Limb (tissue), 2 donors: ENCODE data around the gene EXOC4.
"Not testable (repeated sequence)": the region's sequence is repeated elsewhere in the genome, so short reads cannot be mapped to it uniquely, and the experiment has no call there.

Experiments used
- DNase-seq, 2 donors: peaks; one replicate each; pipeline ENCODE4 v3.0.0-alpha.2; 2016; ENCODE audit errors: extremely low spot score in 2 of 2

The EXOC4 gene

GRCh38 chr7:134059921-134060320 is 807.0 kb downstream of the EXOC4 start:
- no peak for DNase-seq

GRCh38 chr7:134060874-134061273 is 808.0 kb downstream of the EXOC4 start:
- no peak for DNase-seq

GRCh38 chr7:134062460-134062859 is 809.6 kb downstream of the EXOC4 start:
- no peak for DNase-seq

- DNase-seq = no peak
These were observed 812.5 kb downstream of the EXOC4 start for GRCh38 chr7:134065415-134065814.

GRCh38 chr7:134067164-134067563 is 814.3 kb downstream of the EXOC4 start:
- DNase-seq = no peak

GRCh38 chr7:134068670-134069069 is 815.8 kb downstream of the EXOC4 start:
- DNase-seq = no peak

- no peak for DNase-seq
These were observed 816.3 kb downstream of the EXOC4 start for GRCh38 chr7:134069187-134069586.

- DNase-seq = no peak
These were observed 817.8 kb downstream of the EXOC4 start for GRCh38 chr7:134070673-134071072.

- no peak for DNase-seq
These were observed 818.8 kb downstream of the EXOC4 start for GRCh38 chr7:134071355-134072331.

- no peak for DNase-seq
These were observed 820.4 kb downstream of the EXOC4 start for GRCh38 chr7:134073276-134073675.

- no peak for DNase-seq
These were observed 822.9 kb downstream of the EXOC4 start for GRCh38 chr7:134075799-134076198.

- DNase-seq = not testable (repeated sequence)
These were observed 824.7 kb downstream of the EXOC4 start for GRCh38 chr7:134077560-134077959.

GRCh38 chr7:134078991-134079390 is 826.1 kb downstream of the EXOC4 start:
- no peak for DNase-seq

GRCh38 chr7:134081695-134082094 is 828.8 kb downstream of the EXOC4 start:
- DNase-seq = no peak

GRCh38 chr7:134083766-134084487 is 831.0 kb downstream of the EXOC4 start:
- no peak for DNase-seq

GRCh38 chr7:134084488-134085144 is 831.7 kb downstream of the EXOC4 start:
- DNase-seq = no peak

GRCh38 chr7:134085311-134085710 is 832.4 kb downstream of the EXOC4 start:
- DNase-seq = no peak

GRCh38 chr7:134086998-134087735 is 834.3 kb downstream of the EXOC4 start:
- DNase-seq = no peak

- no peak for DNase-seq
These were observed 835.3 kb downstream of the EXOC4 start for GRCh38 chr7:134088199-134088598.

GRCh38 chr7:134089446-134089845 is 836.6 kb downstream of the EXOC4 start:
- DNase-seq = no peak

- DNase-seq = no peak
These were observed 845.2 kb downstream of the EXOC4 start for GRCh38 chr7:134098072-134098471.
